ENCODE measurements around the gene PINK1. TPM values are rescaled to one million over a fixed set of nuclear protein-coding genes. Genes with fewer than 3 reads are reported as not detected.

Gene PINK1
- total RNA-seq, 1 donor from 2014 or later, result 3.4 TPM

DNA sequence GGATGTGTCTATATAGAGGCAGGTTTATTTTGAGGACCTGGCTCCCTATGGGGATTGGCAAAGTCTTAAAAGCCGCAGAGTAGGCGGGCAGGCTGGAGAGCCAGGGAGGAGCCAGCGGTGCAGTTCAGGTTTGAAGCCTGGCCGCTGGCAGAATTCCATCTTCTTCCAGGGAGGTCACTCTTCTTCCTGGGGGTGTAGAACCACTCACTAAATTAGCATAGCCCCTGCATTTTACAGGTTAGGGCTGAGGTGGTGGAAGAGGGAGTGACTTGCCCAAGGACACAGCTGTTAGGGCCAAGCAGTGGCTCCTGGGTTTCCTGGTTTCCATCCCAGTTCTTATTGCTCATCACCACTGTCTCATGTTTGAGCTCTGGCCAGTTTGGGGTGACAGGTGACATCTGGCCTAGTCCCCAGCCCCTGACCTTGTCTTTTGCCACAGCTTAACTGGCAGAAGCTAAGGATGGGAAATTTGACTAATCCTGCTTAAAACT, 1.4 kb downstream of the PINK1 start:
- DNase-seq (no peak), ATAC-seq (ENCODE audit: low read depth) (no peak)
- intact Hi-C loops (cut with micrococcal nuclease), result loop anchor here (1.0 to 5.0 kb wide), 2 partner anchors 27 to 127 kb away; partner anchors contain the start of genes DDOST and MUL1
- CTCF ChIA-PET, result no interaction called here
- H3K36me3 Mint-ChIP-seq (ENCODE audit: low read depth), result peaks cover 10% of the 10 kb centered on the region
- TF ChIP-seq, protein P1, sequence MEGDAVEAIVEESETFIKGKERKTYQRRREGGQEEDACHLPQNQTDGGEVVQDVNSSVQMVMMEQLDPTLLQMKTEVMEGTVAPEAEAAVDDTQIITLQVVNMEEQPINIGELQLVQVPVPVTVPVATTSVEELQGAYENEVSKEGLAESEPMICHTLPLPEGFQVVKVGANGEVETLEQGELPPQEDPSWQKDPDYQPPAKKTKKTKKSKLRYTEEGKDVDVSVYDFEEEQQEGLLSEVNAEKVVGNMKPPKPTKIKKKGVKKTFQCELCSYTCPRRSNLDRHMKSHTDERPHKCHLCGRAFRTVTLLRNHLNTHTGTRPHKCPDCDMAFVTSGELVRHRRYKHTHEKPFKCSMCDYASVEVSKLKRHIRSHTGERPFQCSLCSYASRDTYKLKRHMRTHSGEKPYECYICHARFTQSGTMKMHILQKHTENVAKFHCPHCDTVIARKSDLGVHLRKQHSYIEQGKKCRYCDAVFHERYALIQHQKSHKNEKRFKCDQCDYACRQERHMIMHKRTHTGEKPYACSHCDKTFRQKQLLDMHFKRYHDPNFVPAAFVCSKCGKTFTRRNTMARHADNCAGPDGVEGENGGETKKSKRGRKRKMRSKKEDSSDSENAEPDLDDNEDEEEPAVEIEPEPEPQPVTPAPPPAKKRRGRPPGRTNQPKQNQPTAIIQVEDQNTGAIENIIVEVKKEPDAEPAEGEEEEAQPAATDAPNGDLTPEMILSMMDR (IDR thresholded peaks at IDR 0.05), result no peak
- no peaks in the 10 kb centered on the region for H3K27me3 Mint-ChIP-seq
- no peaks in the 10 kb centered on the region for H3K9me3 Mint-ChIP-seq
- peak overlapping the region; percentile 80 for H3K27ac Mint-ChIP-seq
- peaks cover 12% of the 10 kb centered on the region for H3K4me1 Mint-ChIP-seq
- POLR2A ChIA-PET, result interaction anchor here (2.0 kb wide), 1 partner anchor 26 kb away, joined by 17 read pairs; the partner anchor contains the start of gene DDOST
- peak overlapping the region; percentile 88 for H3K4me3 Mint-ChIP-seq

DNA sequence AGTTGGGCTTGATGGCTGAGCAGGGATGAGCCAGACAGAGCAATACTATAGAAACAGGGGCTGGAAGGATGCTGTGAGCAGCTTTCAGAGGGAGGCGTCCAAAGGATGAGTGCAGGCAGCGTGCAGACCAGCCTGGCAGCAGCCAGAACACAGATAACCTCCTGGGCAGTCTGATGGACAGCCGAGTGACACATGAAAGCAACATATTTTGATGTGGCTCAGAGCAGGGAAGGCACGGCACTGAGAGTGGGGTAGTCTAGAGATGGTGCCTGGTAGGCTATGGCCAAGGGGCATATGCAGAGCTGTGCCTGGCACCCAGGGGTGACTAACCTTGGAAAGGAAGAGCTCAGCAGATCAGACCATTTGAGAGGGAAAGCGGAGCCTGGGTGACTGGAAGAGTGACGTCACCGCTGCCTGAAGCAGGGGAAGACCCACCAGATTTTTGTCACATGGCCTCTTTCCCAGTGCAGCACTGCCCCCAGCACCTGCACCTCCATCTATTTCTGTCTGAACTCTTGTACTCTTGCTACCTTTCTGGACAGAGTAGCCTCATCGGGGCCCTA, 3.6 kb downstream of the PINK1 start:
- Mint-ChIP-seq H3K4me1 (peaks cover 15% of the 10 kb centered on the region), H3K27ac (no peak overlapping the region), H3K9me3 (no peaks in the 10 kb centered on the region), H3K36me3 (ENCODE audit: low read depth) (peaks cover 10% of the 10 kb centered on the region), H3K4me3 (no peak overlapping the region), H3K27me3 (no peaks in the 10 kb centered on the region)
- intact Hi-C loops (cut with micrococcal nuclease), result no loop called here
- POLR2A ChIA-PET, result no interaction called here
- TF ChIP-seq, protein P1 (IDR thresholded peaks at IDR 0.05), result no peak
- CTCF ChIA-PET, result interaction anchor here (1.0 kb wide), 1 partner anchor 114 kb away, joined by 3 read pairs; no protein-coding TSS in a partner anchor
- ATAC-seq (ENCODE audit: low read depth) (no peak), DNase-seq (no peak)

GRCh38 chr1:20640183-20640597, 6.9 kb downstream of the PINK1 start:
- CTCF ChIA-PET, result interaction anchor here (1.4 to 1.7 kb wide), 2 partner anchors 9 to 115 kb away, joined by 3 to 7 read pairs; no protein-coding TSS in a partner anchor
- H3K4me1 Mint-ChIP-seq, result peaks cover 3% of the 10 kb centered on the region
- no peak for DNase-seq
- intact Hi-C loops (cut with micrococcal nuclease), result loop anchor here (1.0 to 2.0 kb wide), 3 partner anchors 118 to 722 kb away; no protein-coding TSS in a partner anchor
- peak; percentile 72 for ATAC-seq (ENCODE audit: low read depth)
- H3K27ac Mint-ChIP-seq, result no peak overlapping the region
- H3K9me3 Mint-ChIP-seq, result no peaks in the 10 kb centered on the region
- TF ChIP-seq, protein P1 (IDR thresholded peaks at IDR 0.05), result peak; percentile 42
- H3K27me3 Mint-ChIP-seq, result no peaks in the 10 kb centered on the region
- H3K4me3 Mint-ChIP-seq, result no peak overlapping the region
- H3K36me3 Mint-ChIP-seq (ENCODE audit: low read depth), result peaks cover 14% of the 10 kb centered on the region
- POLR2A ChIA-PET, result no interaction called here

DNA sequence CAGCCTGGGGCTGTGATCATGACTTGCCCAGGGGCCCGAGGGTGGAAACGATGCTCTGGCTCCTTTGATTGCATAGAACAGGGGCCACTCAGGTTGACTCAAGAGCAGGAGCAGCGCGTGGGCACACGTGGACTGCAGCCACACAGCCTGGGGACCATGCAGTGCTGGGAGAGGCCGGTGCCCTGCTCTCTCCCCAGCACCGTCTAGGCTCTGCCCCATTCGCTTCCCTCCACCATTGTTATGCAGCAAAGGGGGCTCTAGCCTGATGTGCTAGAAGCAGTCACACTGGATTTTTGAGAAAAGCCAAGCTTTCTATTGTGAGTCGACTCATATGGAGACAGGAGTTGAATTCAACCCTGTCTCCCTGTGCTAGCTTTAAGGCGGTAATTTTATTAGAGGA, 8.7 kb downstream of the PINK1 start:
- DNase-seq (no peak), ATAC-seq (ENCODE audit: low read depth) (no peak)
- H3K9me3 Mint-ChIP-seq, result no peaks in the 10 kb centered on the region
- H3K36me3 Mint-ChIP-seq (ENCODE audit: low read depth), result peaks cover 20% of the 10 kb centered on the region
- POLR2A ChIA-PET, result no interaction called here
- H3K27ac Mint-ChIP-seq, result no peak overlapping the region
- CTCF ChIA-PET, result interaction anchor here (1.6 kb wide), 1 partner anchor 12 kb away, joined by 3 read pairs; no protein-coding TSS in a partner anchor
- intact Hi-C loops (cut with micrococcal nuclease), result loop anchor here (2.0 kb wide), 1 partner anchor 429 kb away; no protein-coding TSS in a partner anchor
- TF ChIP-seq, protein P1 (IDR thresholded peaks at IDR 0.05), result no peak
- H3K27me3 Mint-ChIP-seq, result no peaks in the 10 kb centered on the region
- peaks cover 3% of the 10 kb centered on the region for H3K4me1 Mint-ChIP-seq
- no peak overlapping the region for H3K4me3 Mint-ChIP-seq

DNA sequence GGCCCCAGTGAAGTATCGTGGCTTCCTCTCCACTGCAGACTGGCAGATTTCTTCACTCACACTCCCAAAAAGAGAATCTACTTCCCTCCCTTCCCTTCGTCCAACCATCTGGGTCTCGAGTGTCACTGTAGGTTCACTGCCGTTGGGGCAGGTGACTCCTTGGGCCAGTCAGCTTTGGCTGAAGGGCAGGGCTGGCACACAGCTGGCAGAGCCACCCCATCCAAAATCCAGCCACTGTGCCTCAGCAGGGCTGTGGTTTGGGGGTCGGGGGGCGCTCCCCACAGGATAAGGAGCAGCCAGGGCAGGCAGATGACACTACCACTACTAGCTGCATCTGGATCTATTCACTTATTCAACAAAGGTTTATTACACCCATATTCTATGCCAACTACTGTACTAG, 9.8 kb downstream of the PINK1 start:
- Mint-ChIP-seq H3K9me3 (no peaks in the 10 kb centered on the region), H3K36me3 (ENCODE audit: low read depth) (peaks cover 18% of the 10 kb centered on the region), H3K27me3 (no peaks in the 10 kb centered on the region), H3K4me1 (peaks cover 3% of the 10 kb centered on the region), H3K27ac (no peak overlapping the region), H3K4me3 (no peak overlapping the region)
- POLR2A ChIA-PET, result no interaction called here
- no peak for DNase-seq
- TF ChIP-seq, protein P1 (IDR thresholded peaks at IDR 0.05), result no peak
- intact Hi-C loops (cut with micrococcal nuclease), result no loop called here
- ATAC-seq (ENCODE audit: low read depth), result no peak
- CTCF ChIA-PET, result no interaction called here

Data from activated B cell treated with CpG ODN at 0.5 μM for 24 hours (primary cell).